SK-N-SH treated with all-trans-retinoic acid at 6 μM for 48 hours (cell line): Measurements from ENCODE around the gene GPC5.

ENCODE experiments used
- ATAC-seq: fragments of 200-7000 bp; cut with Tn5 transposase; 3 replicates; pipeline ENCODE4 v1.9.1; 2020; ENCODE audit warnings: mild to moderate bottlenecking, moderate library complexity
- ARNTL ChIP-seq: fragments of 450-650 bp; formaldehyde crosslinking; IDR thresholded peaks from 2 replicates; pipeline ENCODE4 v1.5.0; 2020; ENCODE audit warnings: low read depth, mild to moderate bottlenecking, moderate library complexity, borderline replicate concordance
- CSDC2 ChIP-seq: fragments of 250-450 bp; sonication (Bioruptor Pico); IDR thresholded peaks from 2 replicates; pipeline ENCODE4 v1.5.0; 2020; ENCODE audit warnings: mild to moderate bottlenecking, moderate library complexity
- ESRRG ChIP-seq: fragments of 250-450 bp; sonication (Bioruptor Pico); IDR thresholded peaks from 2 replicates; pipeline ENCODE4 v1.6.1; 2021; ENCODE audit warnings: mild to moderate bottlenecking
- GLIS3 ChIP-seq: fragments of 250-450 bp; sonication (Bioruptor Pico); IDR thresholded peaks from 2 replicates; pipeline ENCODE4 v1.5.0; 2020; ENCODE audit warnings: mild to moderate bottlenecking, moderate library complexity
- ISL1 ChIP-seq: fragments of 250-450 bp; sonication (Bioruptor Pico); IDR thresholded peaks from 2 replicates; pipeline ENCODE4 v2.1.2; 2022; ENCODE audit warnings: mild to moderate bottlenecking, moderate library complexity
- OSR1 ChIP-seq: fragments of 250-450 bp; sonication (Bioruptor Pico); IDR thresholded peaks from 2 replicates; pipeline ENCODE4 v1.8.0; 2022; ENCODE audit warnings: moderate library complexity, mild to moderate bottlenecking, inconsistent platforms
- POU6F1 ChIP-seq: fragments of 250-450 bp; sonication (Bioruptor Pico); IDR thresholded peaks from 2 replicates; pipeline ENCODE4 v1.8.0; 2021; ENCODE audit warnings: low read depth, mild to moderate bottlenecking, moderate library complexity, borderline replicate concordance
- PPARA ChIP-seq: fragments of 250-450 bp; sonication (Bioruptor Pico); IDR thresholded peaks from 2 replicates; pipeline ENCODE4 v1.5.0; 2020; ENCODE audit warnings: mild to moderate bottlenecking, borderline replicate concordance
- RARB ChIP-seq: fragments of 250-450 bp; sonication (Bioruptor Pico); IDR thresholded peaks from 2 replicates; pipeline ENCODE4 v1.8.0; 2021; ENCODE audit warnings: mild to moderate bottlenecking, moderate library complexity
- TOX ChIP-seq: fragments of 250-450 bp; sonication (Bioruptor Pico); IDR thresholded peaks from 2 replicates; pipeline ENCODE4 v1.8.0; 2021; ENCODE audit warnings: mild to moderate bottlenecking, moderate library complexity, borderline replicate concordance
- TSHZ2 ChIP-seq: fragments of 250-450 bp; sonication (Bioruptor Pico); IDR thresholded peaks from 2 replicates; pipeline ENCODE4 v1.5.0; 2020; ENCODE audit warnings: mild to moderate bottlenecking, moderate library complexity
- ZFP30 ChIP-seq: fragments of 450-650 bp; formaldehyde crosslinking; IDR thresholded peaks from 2 replicates; pipeline ENCODE4 v1.5.0; 2022; ENCODE audit warnings: mild to moderate bottlenecking, moderate library complexity
- ZNF565 ChIP-seq: fragments of 450-650 bp; formaldehyde crosslinking; conservative IDR thresholded peaks from 2 replicates; pipeline ENCODE4 v1.5.0; 2020; ENCODE audit warnings: low read depth, mild to moderate bottlenecking, moderate library complexity
- ZNF70 ChIP-seq: fragments of 450-650 bp; formaldehyde crosslinking; IDR thresholded peaks from 2 replicates; pipeline ENCODE4 v1.5.0; 2020; ENCODE audit warnings: mild to moderate bottlenecking, moderate library complexity
- ZNF8 ChIP-seq: fragments of 450-650 bp; formaldehyde crosslinking; IDR thresholded peaks from 2 replicates; pipeline ENCODE4 v1.5.0; 2020; ENCODE audit warnings: mild to moderate bottlenecking, moderate library complexity
- TF ChIP-seq, protein P1 (sequence below): fragments of 250-450 bp; sonication (Bioruptor Pico); IDR thresholded peaks from 2 replicates; pipeline ENCODE4 v1.5.1; 2020; ENCODE audit warnings: low read depth, mild to moderate bottlenecking, moderate library complexity

The GPC5 gene

GRCh38 chr13:92103689-92104153, 705.3 kb downstream of the GPC5 start:
- no peak for TF ChIP-seq PPARA (CRISPR knock-in tag)
- TF ChIP-seq ISL1, result peak; percentile 54; the same call in 1 of the 2 replicates
- ATAC-seq, result no peak

- ATAC-seq, result no peak
These were observed 723.9 kb downstream of the GPC5 start for GRCh38 chr13:92122186-92122853.

GRCh38 chr13:92126399-92126798, 728.0 kb downstream of the GPC5 start:
- ATAC-seq, result no peak
- TF ChIP-seq ZFP30 (CRISPR knock-in tag) (no peak), ISL1 (no peak), ZNF8 (no peak), PPARA (CRISPR knock-in tag) (no peak), ARNTL (CRISPR knock-in tag) (no peak), POU6F1 (CRISPR knock-in tag) (no peak), ZNF70 (no peak), OSR1 (CRISPR knock-in tag) (no peak), GLIS3 (no peak), RARB (CRISPR knock-in tag) (no peak), CSDC2 (no peak), TSHZ2 (CRISPR knock-in tag) (no peak)
- TF ChIP-seq, protein P1, sequence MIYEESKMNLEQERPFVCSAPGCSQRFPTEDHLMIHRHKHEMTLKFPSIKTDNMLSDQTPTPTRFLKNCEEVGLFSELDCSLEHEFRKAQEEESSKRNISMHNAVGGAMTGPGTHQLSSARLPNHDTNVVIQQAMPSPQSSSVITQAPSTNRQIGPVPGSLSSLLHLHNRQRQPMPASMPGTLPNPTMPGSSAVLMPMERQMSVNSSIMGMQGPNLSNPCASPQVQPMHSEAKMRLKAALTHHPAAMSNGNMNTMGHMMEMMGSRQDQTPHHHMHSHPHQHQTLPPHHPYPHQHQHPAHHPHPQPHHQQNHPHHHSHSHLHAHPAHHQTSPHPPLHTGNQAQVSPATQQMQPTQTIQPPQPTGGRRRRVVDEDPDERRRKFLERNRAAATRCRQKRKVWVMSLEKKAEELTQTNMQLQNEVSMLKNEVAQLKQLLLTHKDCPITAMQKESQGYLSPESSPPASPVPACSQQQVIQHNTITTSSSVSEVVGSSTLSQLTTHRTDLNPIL (CRISPR knock-in tag), result no peak

More at GRCh38 chr13:92122186-92122853, 723.9 kb downstream of the GPC5 start:
- TF ChIP-seq ZFP30 (CRISPR knock-in tag) (no peak), POU6F1 (CRISPR knock-in tag) (no peak), TSHZ2 (CRISPR knock-in tag) (no peak), RARB (CRISPR knock-in tag) (no peak), CSDC2 (no peak)
- TF ChIP-seq, all 23 proteins: peak for 0

- ATAC-seq, result no peak
- TF ChIP-seq ARNTL (CRISPR knock-in tag) (no peak), ZNF70 (no peak), OSR1 (CRISPR knock-in tag) (no peak), TOX (CRISPR knock-in tag) (no peak), ESRRG (CRISPR knock-in tag) (no peak), POU6F1 (CRISPR knock-in tag) (no peak), TSHZ2 (CRISPR knock-in tag) (no peak), ZNF565 (CRISPR knock-in tag) (no peak), RARB (CRISPR knock-in tag) (no peak), PPARA (CRISPR knock-in tag) (no peak)
- TF ChIP-seq, protein P1 (CRISPR knock-in tag), result no peak
These were observed 737.1 kb downstream of the GPC5 start for GRCh38 chr13:92135509-92135908.
